Loucy (cell line): Measurements from ENCODE around the gene MED10.

ENCODE experiments used
- CTCF ChIP-seq: fragments of 200-600 bp; sonication (generic); conservative IDR thresholded peaks from 2 replicates; pipeline ENCODE4 v1.5.1; 2014; ENCODE audit warnings: mild to moderate bottlenecking, antibody characterized with exemption, low read length
- EZH2phosphoT487 ChIP-seq: fragments of 200-600 bp; IDR thresholded peaks from 2 replicates; pipeline ENCODE4 v1.6.1; 2018; ENCODE audit warnings: antibody characterized with exemption, mild to moderate bottlenecking, moderate library complexity, borderline replicate concordance

GRCh38 chr5:6384856-6385255, 6.5 kb upstream of the MED10 start:
- TF ChIP-seq CTCF (no peak), EZH2phosphoT487 (no peak)
